ENCODE measurements around the gene RAB20. TPM values are rescaled to one million over a fixed set of nuclear protein-coding genes. Genes with fewer than 3 reads are reported as not detected.

Gene RAB20
- total and polyA plus RNA-seq, 2 of the 8 experiments (the other 6 are each of a cell fraction or from before 2014, with no cell fraction given), result 14.8 to 27.9 TPM

- no peak for TF ChIP-seq SAP30 (IDR thresholded peaks at IDR 0.05; ENCODE audit: insufficient read depth, insufficient replicate concordance, low read length)
- TF ChIP-seq BRCA1 (IDR thresholded peaks at IDR 0.05; ENCODE audit: low read depth, low read length), result no peak
- no peak for TF ChIP-seq MAFK (IDR thresholded peaks at IDR 0.05; ENCODE audit: low read depth, low read length)
These were observed 7.1 kb upstream of the RAB20 start (continued) for GRCh38 chr13:110568612-110569011.
